ENCODE data around the gene CCNQ. TPM values are rescaled to one million over a fixed set of nuclear protein-coding genes. Genes with fewer than 3 reads are reported as not detected.

Gene CCNQ
- total RNA-seq, 1 donor from 2014 or later: 15.2 TPM

GRCh38 chrX:153600921-153601320 is 2.0 kb upstream of the CCNQ start:
- Histone ChIP-seq H3K27me3 (peaks cover 4% of the 10 kb centered on the region), H3K9ac (no peak overlapping the region), H3K27ac (no peak overlapping the region), H2AFZ (replicated peaks) (no peak overlapping the region), H3K36me3 (no peaks in the 10 kb centered on the region), H3K4me3 (no peak overlapping the region), H4K20me1 (ENCODE audit: low read depth) (peaks cover 5% of the 10 kb centered on the region), H3K4me1 (no peaks in the 10 kb centered on the region), H3F3A (ENCODE audit: low read depth) (no peaks in the 10 kb centered on the region), H3K9me3 (ENCODE audit: low read depth) (no peaks in the 10 kb centered on the region), H3K4me2 (no peak overlapping the region), H3K79me2 (ENCODE audit: low read depth) (peaks cover 20% of the 10 kb centered on the region)
- DNase-seq (ENCODE audit: low spot score): no peak
- Mint-ChIP-seq H3K27ac (no peak overlapping the region), H3K4me3 (peak overlapping the region; percentile 85), H3K36me3 (peaks cover 3% of the 10 kb centered on the region), H3K4me1 (peaks cover 17% of the 10 kb centered on the region), H3K9me3 (peaks cover 43% of the 10 kb centered on the region), H3K27me3 (ENCODE audit: insufficient read depth, low read depth) (peaks cover 11% of the 10 kb centered on the region)
- TF ChIP-seq CTCF (IDR thresholded peaks at IDR 0.05) (no peak), EZH2phosphoT487 (IDR thresholded peaks at IDR 0.05) (no peak), EZH2 (IDR thresholded peaks at IDR 0.05) (no peak)

- no peak overlapping the region for H3K27ac Mint-ChIP-seq
- Histone ChIP-seq H3K27ac (no peak overlapping the region), H3K9ac (no peak overlapping the region), H3K4me3 (peak overlapping the region; percentile 71), H3K9me3 (ENCODE audit: low read depth) (no peaks in the 10 kb centered on the region), H2AFZ (replicated peaks) (no peak overlapping the region), H3K4me1 (no peaks in the 10 kb centered on the region), H3K36me3 (no peaks in the 10 kb centered on the region), H3K27me3 (no peaks in the 10 kb centered on the region), H3K4me2 (peak overlapping the region; percentile 70), H3K79me2 (ENCODE audit: low read depth) (peaks cover 20% of the 10 kb centered on the region), H3F3A (ENCODE audit: low read depth) (no peaks in the 10 kb centered on the region), H4K20me1 (ENCODE audit: low read depth) (peaks cover 5% of the 10 kb centered on the region)
- H3K9me3 Mint-ChIP-seq: peaks cover 48% of the 10 kb centered on the region
- peaks cover 8% of the 10 kb centered on the region for H3K36me3 Mint-ChIP-seq
- peaks cover 17% of the 10 kb centered on the region for H3K4me1 Mint-ChIP-seq
- H3K4me3 Mint-ChIP-seq: peak overlapping the region; percentile 85
- DNase-seq (ENCODE audit: low spot score): no peak
- peaks cover 13% of the 10 kb centered on the region for H3K27me3 Mint-ChIP-seq (ENCODE audit: insufficient read depth, low read depth)
- TF ChIP-seq EZH2phosphoT487 (IDR thresholded peaks at IDR 0.05) (no peak), CTCF (IDR thresholded peaks at IDR 0.05) (no peak), EZH2 (IDR thresholded peaks at IDR 0.05) (no peak)
These were observed 1.1 kb upstream of the CCNQ start for GRCh38 chrX:153600032-153600373.

- H3K4me1 ChIP-seq: no peaks in the 10 kb centered on the region
- Mint-ChIP-seq H3K4me3 (peak overlapping the region; percentile 85), H3K27me3 (ENCODE audit: insufficient read depth, low read depth) (peaks cover 15% of the 10 kb centered on the region), H3K4me1 (peaks cover 17% of the 10 kb centered on the region), H3K36me3 (peaks cover 8% of the 10 kb centered on the region), H3K9me3 (peaks cover 47% of the 10 kb centered on the region), H3K27ac (no peak overlapping the region)
- peaks cover 5% of the 10 kb centered on the region for H4K20me1 ChIP-seq (ENCODE audit: low read depth)
- H2AFZ ChIP-seq (replicated peaks): peak overlapping the region; percentile 69
- TF ChIP-seq EZH2 (IDR thresholded peaks at IDR 0.05): no peak
- no peak for TF ChIP-seq CTCF (IDR thresholded peaks at IDR 0.05)
- TF ChIP-seq EZH2phosphoT487 (IDR thresholded peaks at IDR 0.05): no peak
- peak overlapping the region; percentile 36 for H3K9ac ChIP-seq
- H3K4me2 ChIP-seq: peak overlapping the region; percentile 70
- H3K27ac ChIP-seq: no peak overlapping the region
- H3F3A ChIP-seq (ENCODE audit: low read depth): no peaks in the 10 kb centered on the region
- H3K9me3 ChIP-seq (ENCODE audit: low read depth): no peaks in the 10 kb centered on the region
- H3K4me3 ChIP-seq: peak overlapping the region; percentile 71
- peaks cover 20% of the 10 kb centered on the region for H3K79me2 ChIP-seq (ENCODE audit: low read depth)
- peak; percentile 93 for DNase-seq (ENCODE audit: low spot score)
- H3K27me3 ChIP-seq: no peaks in the 10 kb centered on the region
- no peaks in the 10 kb centered on the region for H3K36me3 ChIP-seq
These were observed 473 bp upstream of the CCNQ start for GRCh38 chrX:153599192-153600031.

Measured in neural progenitor cell (in vitro differentiated cells).